RWPE2 (cell line): Measurements from ENCODE around the gene LIPG.

Experiments
- ATAC-seq: fragments of 200-7000 bp; cut with Tn5 transposase; 3 replicates; pipeline ENCODE4 v1.9.1; 2021; ENCODE audit warnings: low read depth
- DNase-seq: peaks from one replicate; pipeline ENCODE4 v3.0.0-alpha.2; 2020; ENCODE audit warnings: low spot score
- H3K27ac ChIP-seq: fragments of 450-650 bp; 2 replicates; pipeline ENCODE4 v1.5.1; 2017; ENCODE audit warnings: mild to moderate bottlenecking; ENCODE audit not compliant: poor library complexity, severe bottlenecking
- H3K27me3 ChIP-seq: fragments of 250-450 bp; sonication (Bioruptor Pico); 2 replicates; pipeline ENCODE4 v1.5.1; 2021; ENCODE audit warnings: mild to moderate bottlenecking, moderate library complexity; ENCODE audit not compliant: insufficient read depth, poor library complexity, severe bottlenecking
- H3K36me3 ChIP-seq: fragments of 250-450 bp; sonication (Bioruptor Pico); 2 replicates; pipeline ENCODE4 v1.5.1; 2020; ENCODE audit warnings: low read depth, mild to moderate bottlenecking, moderate library complexity
- H3K4me1 ChIP-seq: fragments of 250-450 bp; sonication (Bioruptor Pico); 2 replicates; pipeline ENCODE4 v1.5.1; 2021; ENCODE audit warnings: mild to moderate bottlenecking, moderate library complexity; ENCODE audit not compliant: insufficient read depth, poor library complexity, severe bottlenecking
- H3K4me3 ChIP-seq: fragments of 250-450 bp; sonication (Bioruptor Pico); 2 replicates; pipeline ENCODE4 v1.5.1; 2021; ENCODE audit warnings: mild to moderate bottlenecking, moderate library complexity; ENCODE audit not compliant: severe bottlenecking
- H3K9me3 ChIP-seq: fragments of 250-450 bp; sonication (Bioruptor Pico); 2 replicates; pipeline ENCODE4 v1.5.1; 2021; ENCODE audit warnings: mild to moderate bottlenecking, moderate library complexity; ENCODE audit not compliant: severe bottlenecking
- TF ChIP-seq, protein P1 (sequence below): fragments of 450-650 bp; IDR thresholded peaks from one replicate; pipeline ENCODE4 v1.5.1; 2017; ENCODE audit warnings: mild to moderate bottlenecking, moderate library complexity; ENCODE audit not compliant: poor library complexity, severe bottlenecking

The LIPG gene

DNA sequence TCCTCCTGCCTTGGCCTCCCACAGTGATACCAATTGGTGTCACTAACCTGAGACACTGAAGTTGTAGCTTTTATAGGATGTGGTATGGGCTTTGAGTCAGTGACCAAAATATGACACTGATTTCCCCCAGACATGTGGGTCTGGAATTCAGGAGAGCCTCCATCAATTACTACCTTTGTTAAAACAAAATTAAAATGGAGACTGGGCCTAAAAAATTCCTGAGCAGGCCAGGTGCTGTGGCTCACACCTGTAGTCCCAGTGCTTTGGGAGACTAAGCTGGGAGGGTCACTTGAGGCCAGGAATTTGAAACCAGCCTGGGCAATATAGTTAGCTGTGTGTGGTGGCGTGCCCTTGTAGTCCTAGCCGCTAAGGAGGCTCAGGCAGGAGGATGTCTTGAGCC lies 36.9 kb upstream of the LIPG start:
- DNase-seq (no peak), ATAC-seq (no peak)
- Histone ChIP-seq H3K4me1 (peaks cover 7% of the 10 kb centered on the region), H3K4me3 (no peak overlapping the region), H3K36me3 (no peaks in the 10 kb centered on the region), H3K9me3 (no peaks in the 10 kb centered on the region), H3K27me3 (no peaks in the 10 kb centered on the region), H3K27ac (no peak overlapping the region)
- TF ChIP-seq, protein P1, sequence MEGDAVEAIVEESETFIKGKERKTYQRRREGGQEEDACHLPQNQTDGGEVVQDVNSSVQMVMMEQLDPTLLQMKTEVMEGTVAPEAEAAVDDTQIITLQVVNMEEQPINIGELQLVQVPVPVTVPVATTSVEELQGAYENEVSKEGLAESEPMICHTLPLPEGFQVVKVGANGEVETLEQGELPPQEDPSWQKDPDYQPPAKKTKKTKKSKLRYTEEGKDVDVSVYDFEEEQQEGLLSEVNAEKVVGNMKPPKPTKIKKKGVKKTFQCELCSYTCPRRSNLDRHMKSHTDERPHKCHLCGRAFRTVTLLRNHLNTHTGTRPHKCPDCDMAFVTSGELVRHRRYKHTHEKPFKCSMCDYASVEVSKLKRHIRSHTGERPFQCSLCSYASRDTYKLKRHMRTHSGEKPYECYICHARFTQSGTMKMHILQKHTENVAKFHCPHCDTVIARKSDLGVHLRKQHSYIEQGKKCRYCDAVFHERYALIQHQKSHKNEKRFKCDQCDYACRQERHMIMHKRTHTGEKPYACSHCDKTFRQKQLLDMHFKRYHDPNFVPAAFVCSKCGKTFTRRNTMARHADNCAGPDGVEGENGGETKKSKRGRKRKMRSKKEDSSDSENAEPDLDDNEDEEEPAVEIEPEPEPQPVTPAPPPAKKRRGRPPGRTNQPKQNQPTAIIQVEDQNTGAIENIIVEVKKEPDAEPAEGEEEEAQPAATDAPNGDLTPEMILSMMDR, result no peak

DNA sequence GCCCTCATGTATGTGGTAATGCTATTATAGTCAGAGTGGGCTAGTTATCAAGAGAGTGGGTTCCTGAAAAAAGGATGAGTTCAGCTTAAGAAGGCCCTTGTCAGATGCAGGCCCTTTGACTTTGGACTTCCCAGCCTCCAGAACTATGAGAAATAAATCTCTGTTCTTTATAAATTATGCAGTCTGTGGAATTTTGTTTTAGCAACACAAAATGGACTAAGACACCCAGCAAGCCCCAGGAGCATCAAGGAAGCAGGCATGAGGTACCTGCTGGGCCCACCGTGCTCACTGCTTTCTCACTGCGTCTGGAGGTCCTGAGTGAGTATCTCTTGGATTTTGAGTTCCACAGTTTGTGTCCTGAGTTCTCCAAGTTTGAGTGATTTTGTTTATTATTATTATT lies 35.9 kb upstream of the LIPG start:
- Histone ChIP-seq H3K4me3 (no peak overlapping the region), H3K27ac (no peak overlapping the region), H3K27me3 (no peaks in the 10 kb centered on the region), H3K4me1 (peaks cover 2% of the 10 kb centered on the region), H3K36me3 (no peaks in the 10 kb centered on the region), H3K9me3 (no peaks in the 10 kb centered on the region)
- TF ChIP-seq, protein P1, result no peak
- no peak for ATAC-seq
- no peak for DNase-seq

DNA sequence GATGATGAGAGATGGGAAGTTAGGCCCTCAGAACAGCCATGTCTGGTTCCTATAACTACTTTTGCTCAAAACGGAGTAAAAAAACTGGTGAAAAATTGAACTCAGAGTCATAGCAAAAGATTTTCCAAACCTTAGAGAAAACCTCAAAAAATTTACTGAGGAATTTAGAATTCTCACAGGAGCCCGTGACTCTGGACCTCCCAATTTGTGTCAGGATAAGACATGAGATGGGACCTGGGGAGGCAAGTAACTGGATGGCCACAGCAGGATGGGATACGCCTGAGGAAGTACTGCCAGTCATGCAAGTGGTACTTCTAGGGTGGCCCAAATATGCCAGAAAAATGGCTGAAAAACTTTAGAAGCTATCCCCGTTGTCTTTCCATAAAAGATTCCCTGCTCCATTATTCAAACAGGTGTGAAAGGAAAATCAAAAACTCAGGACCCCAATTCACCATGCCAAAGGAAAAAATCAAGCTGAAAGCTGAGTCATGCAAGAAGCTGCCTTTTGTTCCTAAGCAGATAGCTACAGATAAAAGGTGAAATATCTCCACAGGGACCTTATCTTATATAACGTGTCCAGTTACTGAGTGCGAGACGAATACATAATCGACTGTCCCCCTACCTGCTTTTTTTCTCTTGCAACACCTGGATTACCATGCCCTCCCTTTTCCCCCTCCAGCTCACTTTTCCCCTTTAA lies 34.1 kb upstream of the LIPG start:
- no peak for DNase-seq
- TF ChIP-seq, protein P1, result no peak
- H3K4me1 ChIP-seq, result no peaks in the 10 kb centered on the region
- H3K4me3 ChIP-seq, result no peak overlapping the region
- no peaks in the 10 kb centered on the region for H3K9me3 ChIP-seq
- no peak overlapping the region for H3K27ac ChIP-seq
- no peaks in the 10 kb centered on the region for H3K27me3 ChIP-seq
- no peaks in the 10 kb centered on the region for H3K36me3 ChIP-seq
- no peak for ATAC-seq

DNA sequence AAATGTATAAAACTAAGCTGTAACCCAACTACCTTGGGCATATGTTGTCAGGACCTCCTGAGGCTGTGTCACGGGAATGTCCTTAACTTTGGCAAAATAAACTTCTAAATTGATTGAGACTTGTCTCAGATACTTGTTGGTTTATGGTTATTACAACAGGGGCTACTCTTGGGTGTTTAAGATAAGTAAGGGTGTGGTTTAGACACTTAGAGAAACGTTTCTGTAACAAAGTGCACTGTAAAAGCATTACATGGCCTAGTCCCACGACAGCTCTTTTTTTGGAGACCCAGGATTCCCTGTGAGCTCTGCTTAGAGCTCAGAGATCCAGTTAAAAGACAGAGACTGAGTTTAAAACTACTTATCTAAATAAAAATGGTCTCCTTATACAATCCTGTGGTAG lies 32.3 kb upstream of the LIPG start:
- Histone ChIP-seq H3K4me3 (no peak overlapping the region), H3K36me3 (no peaks in the 10 kb centered on the region), H3K9me3 (no peaks in the 10 kb centered on the region), H3K27ac (no peak overlapping the region), H3K27me3 (no peaks in the 10 kb centered on the region), H3K4me1 (no peaks in the 10 kb centered on the region)
- no peak for ATAC-seq
- no peak for DNase-seq
- TF ChIP-seq, protein P1, result no peak

DNA sequence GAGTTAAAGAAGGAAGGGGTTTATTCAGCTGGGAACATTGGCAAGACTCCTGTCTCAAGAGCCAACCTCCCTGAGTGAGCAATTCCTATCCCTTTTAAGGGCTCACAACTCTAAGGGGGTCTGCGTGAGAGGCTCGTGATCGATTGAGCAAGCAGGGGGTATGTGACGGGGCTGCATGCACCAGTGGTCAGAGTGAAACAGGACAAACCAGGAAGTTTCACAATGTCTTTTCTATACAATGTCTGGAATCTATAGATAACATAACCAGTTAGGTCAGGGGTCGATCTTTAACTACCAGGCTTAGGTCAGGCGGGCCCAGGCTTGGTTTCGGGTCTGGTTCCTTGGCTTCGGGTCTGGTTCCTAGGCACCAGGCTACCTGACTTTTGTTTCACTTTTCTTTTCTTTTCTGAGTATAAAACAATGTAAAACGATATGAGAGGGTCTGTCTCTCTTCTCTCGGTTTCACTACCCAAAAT lies 30.1 kb upstream of the LIPG start:
- ATAC-seq (no peak), DNase-seq (no peak)
- Histone ChIP-seq H3K27me3 (no peaks in the 10 kb centered on the region), H3K4me1 (no peaks in the 10 kb centered on the region), H3K36me3 (no peaks in the 10 kb centered on the region), H3K27ac (no peak overlapping the region), H3K9me3 (no peaks in the 10 kb centered on the region), H3K4me3 (no peak overlapping the region)
- TF ChIP-seq, protein P1, result no peak
